ENCODE results near the gene MFAP3.

Gene MFAP3

GRCh38 chr5:154101184-154101583 is 62.4 kb downstream of the MFAP3 start:
- DNase-seq (ENCODE audit: low read depth) = no peak
- H3K4me3 ChIP-seq (ENCODE audit: low read depth, low read length) = no peak overlapping the region
- TF ChIP-seq CTCF (IDR thresholded peaks at IDR 0.05; ENCODE audit: low read depth, low read length, missing control alignments) = no peak

- no peak overlapping the region for H3K4me3 ChIP-seq (ENCODE audit: low read depth, low read length)
- no peak for TF ChIP-seq CTCF (IDR thresholded peaks at IDR 0.05; ENCODE audit: low read depth, low read length, missing control alignments)
- no peak for DNase-seq (ENCODE audit: low read depth)
These were observed 64.5 kb downstream of the MFAP3 start for GRCh38 chr5:154103233-154103632.

All from GM12864 (cell line).